Measurements from ENCODE around the gene PRR23E.

Gene PRR23E

DNA sequence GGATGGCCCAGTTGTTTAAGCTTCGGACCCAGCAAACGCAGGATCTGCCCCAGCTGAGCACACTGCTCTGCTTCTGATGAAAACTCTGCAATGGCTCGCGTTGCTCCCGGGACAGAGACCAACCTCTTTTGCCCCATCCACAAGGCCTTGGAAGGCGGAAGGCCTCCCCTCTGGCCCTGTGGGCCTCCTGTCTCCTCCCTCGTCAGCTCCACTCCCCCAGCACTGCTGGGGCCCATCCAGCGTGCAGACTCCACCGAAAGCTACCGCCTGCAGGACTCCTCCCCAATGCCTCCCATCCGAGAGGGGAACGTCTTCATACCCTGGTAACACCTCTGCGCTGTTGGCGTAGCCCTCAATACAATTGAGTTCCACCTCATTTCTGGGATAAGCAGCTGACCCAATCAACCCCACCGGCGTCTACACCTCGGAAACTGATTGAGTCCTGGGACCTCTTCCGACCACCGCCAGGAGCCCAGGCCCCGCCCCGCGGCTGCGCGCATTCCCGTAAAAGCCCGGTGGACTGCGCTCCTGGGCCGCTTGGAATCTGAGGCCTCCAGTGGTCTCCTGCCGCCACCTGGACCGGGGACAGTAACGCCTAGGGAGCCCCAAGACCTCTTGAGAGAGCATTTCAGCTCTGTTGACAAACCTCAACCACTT, at the start of gene PRR23E:
TSS of gene PRR23E (plus strand) at position 556 of the 657 bp plus-strand sequence. CDS start 3,555 bp downstream, outside the sequence.
- DNase-seq (ENCODE audit: extremely low read depth, low read depth): no peak
- TF ChIP-seq, protein P1, sequence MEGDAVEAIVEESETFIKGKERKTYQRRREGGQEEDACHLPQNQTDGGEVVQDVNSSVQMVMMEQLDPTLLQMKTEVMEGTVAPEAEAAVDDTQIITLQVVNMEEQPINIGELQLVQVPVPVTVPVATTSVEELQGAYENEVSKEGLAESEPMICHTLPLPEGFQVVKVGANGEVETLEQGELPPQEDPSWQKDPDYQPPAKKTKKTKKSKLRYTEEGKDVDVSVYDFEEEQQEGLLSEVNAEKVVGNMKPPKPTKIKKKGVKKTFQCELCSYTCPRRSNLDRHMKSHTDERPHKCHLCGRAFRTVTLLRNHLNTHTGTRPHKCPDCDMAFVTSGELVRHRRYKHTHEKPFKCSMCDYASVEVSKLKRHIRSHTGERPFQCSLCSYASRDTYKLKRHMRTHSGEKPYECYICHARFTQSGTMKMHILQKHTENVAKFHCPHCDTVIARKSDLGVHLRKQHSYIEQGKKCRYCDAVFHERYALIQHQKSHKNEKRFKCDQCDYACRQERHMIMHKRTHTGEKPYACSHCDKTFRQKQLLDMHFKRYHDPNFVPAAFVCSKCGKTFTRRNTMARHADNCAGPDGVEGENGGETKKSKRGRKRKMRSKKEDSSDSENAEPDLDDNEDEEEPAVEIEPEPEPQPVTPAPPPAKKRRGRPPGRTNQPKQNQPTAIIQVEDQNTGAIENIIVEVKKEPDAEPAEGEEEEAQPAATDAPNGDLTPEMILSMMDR (IDR thresholded peaks at IDR 0.05; ENCODE audit: low read depth, low read length, missing control alignments): no peak
- H3K4me3 ChIP-seq (replicated peaks; ENCODE audit: low read depth, low read length): no peak within 1 kb of the TSS

GRCh38 chr3:127143172-127143571, 49.8 kb upstream of the PRR23E start:
- no peak for DNase-seq (ENCODE audit: extremely low read depth, low read depth)
- TF ChIP-seq, protein P1 (IDR thresholded peaks at IDR 0.05; ENCODE audit: low read depth, low read length, missing control alignments): no peak
- no peak overlapping the region for H3K4me3 ChIP-seq (replicated peaks; ENCODE audit: low read depth, low read length)

- TF ChIP-seq, protein P1 (IDR thresholded peaks at IDR 0.05; ENCODE audit: low read depth, low read length, missing control alignments): no peak
- no peak overlapping the region for H3K4me3 ChIP-seq (replicated peaks; ENCODE audit: low read depth, low read length)
- no peak for DNase-seq (ENCODE audit: extremely low read depth, low read depth)
These were observed 48.3 kb upstream of the PRR23E start for GRCh38 chr3:127144631-127145030.

DNA sequence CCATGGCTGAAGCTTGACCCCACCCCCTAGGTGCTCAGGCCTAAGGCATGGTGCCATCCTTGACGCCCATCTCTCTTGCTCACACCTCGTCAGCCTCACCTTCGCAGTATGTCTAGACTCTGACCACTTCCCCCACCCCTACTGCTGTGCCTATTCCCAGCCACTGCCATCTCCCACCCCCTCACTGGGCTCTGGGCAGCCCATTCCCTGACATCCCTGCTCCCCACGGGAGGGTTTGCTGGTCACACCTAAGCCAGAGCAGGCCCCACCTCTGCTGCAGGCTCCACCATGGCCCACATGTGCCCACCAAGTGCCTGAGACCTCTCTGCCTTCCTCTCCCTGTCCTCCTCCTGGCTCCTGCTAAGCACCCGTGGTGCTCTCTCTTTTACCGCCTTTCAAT, 47.7 kb upstream of the PRR23E start:
- TF ChIP-seq, protein P1 (IDR thresholded peaks at IDR 0.05; ENCODE audit: low read depth, low read length, missing control alignments): no peak
- DNase-seq (ENCODE audit: extremely low read depth, low read depth): no peak
- H3K4me3 ChIP-seq (replicated peaks; ENCODE audit: low read depth, low read length): no peak overlapping the region

DNA sequence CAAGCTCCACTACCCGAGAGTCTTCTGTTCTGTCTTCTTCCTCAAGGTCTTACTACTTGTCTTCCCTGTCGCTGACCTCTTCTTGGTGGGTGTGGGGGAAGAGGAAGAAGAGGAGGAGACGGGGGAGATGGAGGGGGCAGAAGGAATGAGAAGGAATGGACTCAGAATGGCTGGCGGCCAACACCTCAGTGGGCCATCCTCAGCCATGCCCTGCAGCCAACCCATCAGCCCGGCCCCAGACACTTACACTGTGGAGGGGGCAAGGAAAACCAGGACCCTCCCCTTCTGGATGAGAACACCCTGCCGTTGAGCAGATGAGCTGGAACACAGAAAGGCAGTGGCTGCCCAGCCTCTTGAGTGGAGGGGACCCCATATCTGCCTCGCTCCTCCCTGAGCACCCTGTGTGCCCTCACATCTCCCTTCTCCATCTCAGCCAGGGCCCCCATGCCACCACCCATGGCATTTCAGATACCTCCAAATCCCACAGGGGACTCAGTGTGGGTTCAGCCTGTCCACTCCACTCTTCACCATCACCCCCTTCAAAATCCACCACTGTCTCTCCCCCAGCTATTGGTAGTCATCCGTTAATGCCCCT, 45.5 kb upstream of the PRR23E start:
- TF ChIP-seq, protein P1 (IDR thresholded peaks at IDR 0.05; ENCODE audit: low read depth, low read length, missing control alignments): no peak
- DNase-seq (ENCODE audit: extremely low read depth, low read depth): no peak
- no peak overlapping the region for H3K4me3 ChIP-seq (replicated peaks; ENCODE audit: low read depth, low read length)

- TF ChIP-seq, protein P1 (IDR thresholded peaks at IDR 0.05; ENCODE audit: low read depth, low read length, missing control alignments): no peak
- no peak overlapping the region for H3K4me3 ChIP-seq (replicated peaks; ENCODE audit: low read depth, low read length)
- DNase-seq (ENCODE audit: extremely low read depth, low read depth): no peak
These were observed 43.2 kb upstream of the PRR23E start for GRCh38 chr3:127149621-127150310.

Data from HFF-Myc (cell line).